22Rv1 (cell line): Measurements from ENCODE around the gene SDE2.

Source experiments
- ZFX ChIP-seq: fragments of 450-650 bp; IDR thresholded peaks from 2 replicates; pipeline ENCODE4 v1.6.1; 2017; ENCODE audit warnings: antibody characterized with exemption, borderline replicate concordance
- TF ChIP-seq, protein P1 (sequence below): fragments of 450-650 bp; IDR thresholded peaks from 2 replicates; pipeline ENCODE4 v1.5.1; 2017; ENCODE audit warnings: mild to moderate bottlenecking

DNA sequence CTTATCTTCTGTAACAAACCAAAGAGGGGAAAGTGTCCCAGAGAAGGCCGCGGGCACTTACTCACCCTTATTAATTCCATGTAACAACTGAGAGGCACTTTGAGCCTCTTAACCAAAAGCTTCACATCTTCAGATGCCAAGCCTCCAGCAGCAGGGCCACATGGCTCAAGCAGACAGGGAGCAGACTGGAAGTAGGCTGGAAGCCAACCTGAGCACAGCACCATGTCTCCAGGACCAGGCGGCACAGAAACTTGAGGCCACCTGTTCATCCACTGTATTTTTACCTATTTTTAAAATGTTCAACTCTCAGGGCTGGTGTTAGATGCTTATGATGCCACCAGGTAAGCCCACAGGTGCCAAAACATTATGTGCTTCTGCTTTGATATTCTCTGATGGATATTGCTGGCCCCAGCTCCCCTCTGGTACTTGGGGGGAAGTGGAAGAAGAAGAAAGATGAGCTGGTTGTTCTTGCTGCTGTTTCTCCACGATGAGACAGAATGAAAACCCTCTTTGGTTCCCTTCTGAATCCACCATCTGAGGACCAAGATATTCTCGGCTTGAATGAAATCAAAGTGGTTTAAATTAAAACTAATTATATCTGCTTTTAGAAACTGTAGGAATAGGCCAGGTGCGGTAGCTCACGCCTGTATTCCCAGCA lies 30.6 kb upstream of the SDE2 start:
- TF ChIP-seq, protein P1, sequence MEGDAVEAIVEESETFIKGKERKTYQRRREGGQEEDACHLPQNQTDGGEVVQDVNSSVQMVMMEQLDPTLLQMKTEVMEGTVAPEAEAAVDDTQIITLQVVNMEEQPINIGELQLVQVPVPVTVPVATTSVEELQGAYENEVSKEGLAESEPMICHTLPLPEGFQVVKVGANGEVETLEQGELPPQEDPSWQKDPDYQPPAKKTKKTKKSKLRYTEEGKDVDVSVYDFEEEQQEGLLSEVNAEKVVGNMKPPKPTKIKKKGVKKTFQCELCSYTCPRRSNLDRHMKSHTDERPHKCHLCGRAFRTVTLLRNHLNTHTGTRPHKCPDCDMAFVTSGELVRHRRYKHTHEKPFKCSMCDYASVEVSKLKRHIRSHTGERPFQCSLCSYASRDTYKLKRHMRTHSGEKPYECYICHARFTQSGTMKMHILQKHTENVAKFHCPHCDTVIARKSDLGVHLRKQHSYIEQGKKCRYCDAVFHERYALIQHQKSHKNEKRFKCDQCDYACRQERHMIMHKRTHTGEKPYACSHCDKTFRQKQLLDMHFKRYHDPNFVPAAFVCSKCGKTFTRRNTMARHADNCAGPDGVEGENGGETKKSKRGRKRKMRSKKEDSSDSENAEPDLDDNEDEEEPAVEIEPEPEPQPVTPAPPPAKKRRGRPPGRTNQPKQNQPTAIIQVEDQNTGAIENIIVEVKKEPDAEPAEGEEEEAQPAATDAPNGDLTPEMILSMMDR: no peak
- no peak for TF ChIP-seq ZFX
